Endothelial cell of umbilical vein (primary cell): ENCODE results near the gene NLRP8. TPM values are rescaled to one million over a fixed set of nuclear protein-coding genes. Genes with fewer than 3 reads are reported as not detected.

Experiments used
- BruUV-seq: library from RNA; stranded (reverse); fragments of 400-500 nt; replicated peaks from 2 replicates; lab custom pipeline; 2021; lab: Mats Ljungman, UMichigan
- CTCF ChIA-PET: fragments of 300-600, 350-600 bp; sonication (Branson Sonifier 250); formaldehyde crosslinking; loops from one replicate; lab custom pipeline; 2021; ENCODE audit warnings: antibody characterized with exemption, inconsistent platforms; lab: Charles Lee
- POLR2A ChIA-PET: fragments of 300-600, 350-600 bp; sonication (Branson Sonifier 250); formaldehyde crosslinking; loops from one replicate; lab custom pipeline; 2021; ENCODE audit warnings: antibody characterized with exemption, inconsistent platforms; lab: Charles Lee
- DNase-seq: peaks from one replicate; pipeline ENCODE4 v3.0.0-alpha.2; 2011; ENCODE audit warnings: low read depth, low spot score
- FAIRE-seq: peaks from 2 replicates; lab custom pipeline; 2011; peaks lifted over from hg19 to GRCh38; lab: Jason Lieb, UNC
- H2AFZ ChIP-seq: 2 replicates; pipeline ENCODE4 v1.6.0; 2012; ENCODE audit warnings: low read depth, low read length, control low read depth, inconsistent platforms
- H3K27ac ChIP-seq: 2 replicates; pipeline ENCODE4 v1.5.1; 2011; ENCODE audit warnings: low read depth, mild to moderate bottlenecking, control low read depth, low read length, moderate library complexity; ENCODE audit not compliant: insufficient read depth
- H3K27me3 ChIP-seq, 2 experiments: 2 replicates each; pipeline versions ENCODE4 v1.6.0 to v1.6.1; 2011; ENCODE audit warnings: low read length in 2 of 2, mixed read lengths in 1 of 2; ENCODE audit not compliant: control insufficient read depth in 2 of 2, insufficient read depth in 2 of 2
- H3K36me3 ChIP-seq, 2 experiments: 2 replicates in 1 of 2; 3 replicates in 1 of 2; pipeline ENCODE4 v1.5.1; 2011; ENCODE audit warnings: low read length in 2 of 2, mild to moderate bottlenecking in 1 of 2, moderate library complexity in 1 of 2; ENCODE audit not compliant: control insufficient read depth in 2 of 2, insufficient read depth in 2 of 2; ENCODE audit errors: extremely low read depth in 1 of 2
- H3K4me1 ChIP-seq: 3 replicates; pipeline ENCODE4 v1.5.1; 2011; ENCODE audit warnings: mild to moderate bottlenecking, low read length; ENCODE audit not compliant: control insufficient read depth, insufficient read depth; ENCODE audit errors: extremely low read depth
- H3K4me2 ChIP-seq: 2 replicates; pipeline ENCODE4 v1.6.1; 2011; ENCODE audit warnings: low read length, control low read depth, mixed read lengths; ENCODE audit not compliant: insufficient read depth
- H3K4me3 ChIP-seq, 3 experiments: fragments of 200-600 bp in 1 of 3; sonication (generic), shearing (Covaris generic) in 1 of 3; replicated peaks in 1 of 3; 2 replicates each; pipeline ENCODE4 v1.5.1; 2011 to 2016; ENCODE audit warnings: control low read depth in 3 of 3, low read length in 3 of 3, mild to moderate bottlenecking in 2 of 3, inconsistent platforms in 1 of 3, low read depth in 1 of 3, moderate library complexity in 1 of 3; ENCODE audit not compliant: insufficient read depth in 1 of 3
- H3K79me2 ChIP-seq: 2 replicates; pipeline ENCODE4 v1.6.0; 2012; ENCODE audit warnings: low read length, inconsistent platforms; ENCODE audit not compliant: control insufficient read depth, insufficient read depth
- H3K9ac ChIP-seq: replicated peaks from 2 replicates; pipeline ENCODE3; 2011; ENCODE audit warnings: low read length, control low read depth; ENCODE audit not compliant: insufficient read depth; ENCODE audit errors: extremely low read depth
- H3K9me1 ChIP-seq: replicated peaks from 3 replicates; pipeline ENCODE4 v1.6.0; 2011; ENCODE audit warnings: mild to moderate bottlenecking, low read length; ENCODE audit not compliant: control insufficient read depth, insufficient read depth; ENCODE audit errors: extremely low read depth
- H3K9me3 ChIP-seq: replicated peaks from 2 replicates; pipeline ENCODE4 v1.5.1; 2012; ENCODE audit warnings: low read length, inconsistent platforms; ENCODE audit not compliant: control insufficient read depth, insufficient read depth
- H4K20me1 ChIP-seq: replicated peaks from 2 replicates; pipeline ENCODE3; 2011; ENCODE audit warnings: mild to moderate bottlenecking, low read length; ENCODE audit not compliant: control insufficient read depth, insufficient read depth; ENCODE audit errors: extremely low read depth
- EZH2 ChIP-seq: IDR thresholded peaks from 2 replicates; pipeline ENCODE4 v1.6.1; 2012; ENCODE audit warnings: borderline replicate concordance, low read depth, mild to moderate bottlenecking, moderate library complexity, low read length, inconsistent platforms; ENCODE audit not compliant: severe bottlenecking
- FOS ChIP-seq: IDR thresholded peaks from 2 replicates; pipeline ENCODE4 v1.6.1; 2011; ENCODE audit warnings: mild to moderate bottlenecking, low read length, moderate library complexity, borderline replicate concordance; ENCODE audit not compliant: insufficient read depth
- JUN ChIP-seq: IDR thresholded peaks from 2 replicates; pipeline ENCODE4 v1.6.1; 2011; ENCODE audit warnings: borderline replicate concordance, low read depth; ENCODE audit not compliant: insufficient read length, insufficient read depth
- MAX ChIP-seq: IDR thresholded peaks from 2 replicates; pipeline ENCODE4 v1.6.1; 2011; ENCODE audit not compliant: insufficient read depth, insufficient read length
- POLR2AphosphoS5 ChIP-seq: IDR thresholded peaks from 2 replicates; pipeline ENCODE4 v1.6.1; 2012; ENCODE audit warnings: low read depth, mild to moderate bottlenecking, control low read depth, low read length, moderate library complexity; ENCODE audit not compliant: insufficient read depth
- dilution Hi-C: fragments of 300-500 bp; cut with MboI; formaldehyde crosslinking; loops from one replicate; pipeline ENCODE4 v1.15.0; 2019; ENCODE audit warnings: low sequenced_read_pairs; ENCODE audit not compliant: extremely low pct_ligation_motif_present
- intact Hi-C: fragments of 100-400 bp; cut with micrococcal nuclease; formaldehyde crosslinking; loops from one replicate; pipeline ENCODE4 v1.10.0; 2022
- polyA plus RNA-seq, 4 experiments: library from polyadenylated mRNA; depleted of rRNA in 3 of 4; stranded (reverse) in 3 of 4; unstranded in 1 of 4; fragments of >200 nt; gene quantifications; 2 replicates each; pipeline versions ENCODE4 v1.2.1 to v1.2.3, GENCODE V29; 2011 to 2012; ENCODE audit warnings: missing spikeins in 1 of 4
- total RNA-seq: library from RNA; stranded (reverse); gene quantifications from 2 replicates; pipeline ENCODE4 v1.2.3, GENCODE V29; 2021

The NLRP8 gene
- total and polyA plus RNA-seq, 2 donors (not counting 3 experiments of a cell fraction or from before 2014, with no cell fraction given), result not detected

- dilution Hi-C loops, result no loop called here
- Histone ChIP-seq H3K9me3 (peaks cover 6% of the 10 kb centered on the region), H3K79me2 (no peaks in the 10 kb centered on the region), H4K20me1 (no peaks in the 10 kb centered on the region), H3K36me3 (no peaks in the 10 kb centered on the region), H3K27me3 (no peaks in the 10 kb centered on the region), H3K4me2 (no peak overlapping the region), H3K9me1 (no peaks in the 10 kb centered on the region), H2AFZ (no peak overlapping the region), H3K27ac (no peak overlapping the region), H3K4me3 (no peak overlapping the region), H3K9ac (no peak overlapping the region), H3K4me1 (no peaks in the 10 kb centered on the region)
- BruUV-seq, result no TSS peak
- TF ChIP-seq JUN, result no peak
- ChIA-PET POLR2A (no interaction called here), CTCF (no interaction called here)
- DNase-seq (no peak), FAIRE-seq (no peak)
- intact Hi-C loops, result no loop called here
Measured at GRCh38 chr19:55959996-55960675, 12.5 kb downstream of the NLRP8 start.

GRCh38 chr19:55962186-55962585 is 14.6 kb downstream of the NLRP8 start:
- no peaks in the 10 kb centered on the region for H3K4me1 ChIP-seq
- CTCF ChIA-PET, result no interaction called here
- no peak overlapping the region for H3K27ac ChIP-seq
- intact Hi-C loops, result no loop called here
- H3K9ac ChIP-seq, result no peak overlapping the region
- no peaks in the 10 kb centered on the region for H3K9me1 ChIP-seq
- H3K4me3 ChIP-seq, result no peak overlapping the region
- no peak overlapping the region for H2AFZ ChIP-seq
- no peak overlapping the region for H3K4me2 ChIP-seq
- TF ChIP-seq JUN (no peak), POLR2AphosphoS5 (no peak), FOS (no peak), EZH2 (no peak), MAX (no peak)
- BruUV-seq, result no TSS peak
- POLR2A ChIA-PET, result no interaction called here
- no peaks in the 10 kb centered on the region for H3K27me3 ChIP-seq
- DNase-seq (no peak), FAIRE-seq (no peak)
- dilution Hi-C loops, result no loop called here
- H3K36me3 ChIP-seq, result no peaks in the 10 kb centered on the region
- H4K20me1 ChIP-seq, result no peaks in the 10 kb centered on the region
- H3K9me3 ChIP-seq, result peaks cover 9% of the 10 kb centered on the region
- H3K79me2 ChIP-seq, result no peaks in the 10 kb centered on the region
